Embryonic facial prominence (tissue), 1 donor: ENCODE results near the gene MANEA.

ENCODE experiments used
- DNase-seq: peaks from one replicate; pipeline ENCODE4 v3.0.0-alpha.2; 2016; ENCODE audit errors: extremely low spot score

The MANEA gene

GRCh38 chr6:95587989-95588388 lies 10.7 kb downstream of the MANEA start:
- no peak for DNase-seq

- no peak for DNase-seq
Observed at GRCh38 chr6:95589067-95589466, 11.7 kb downstream of the MANEA start.

GRCh38 chr6:95589826-95590570 lies 12.7 kb downstream of the MANEA start:
- DNase-seq: no peak

- DNase-seq: no peak
Observed at GRCh38 chr6:95593025-95593424, 15.7 kb downstream of the MANEA start.

GRCh38 chr6:95596021-95596420 lies 18.7 kb downstream of the MANEA start:
- DNase-seq: no peak

GRCh38 chr6:95599706-95600105 lies 22.4 kb downstream of the MANEA start:
- DNase-seq: no peak

- DNase-seq: no peak
Observed at GRCh38 chr6:95601133-95601532, 23.8 kb downstream of the MANEA start.

- DNase-seq: no peak
Observed at GRCh38 chr6:95614094-95614493, 36.8 kb downstream of the MANEA start.

- DNase-seq: no peak
Observed at GRCh38 chr6:95629551-95629950, 52.2 kb downstream of the MANEA start.

- DNase-seq: no peak
Observed at GRCh38 chr6:95636552-95637431, 59.5 kb downstream of the MANEA start.

GRCh38 chr6:95648636-95649035 lies 71.3 kb downstream of the MANEA start:
- no peak for DNase-seq

GRCh38 chr6:95649451-95649850 lies 72.1 kb downstream of the MANEA start:
- no peak for DNase-seq

- DNase-seq: no peak
Observed at GRCh38 chr6:95654176-95654575, 76.8 kb downstream of the MANEA start.

GRCh38 chr6:95658886-95659285 lies 81.6 kb downstream of the MANEA start:
- no peak for DNase-seq
